ENCODE data around the gene FER. TPM values are rescaled to one million over a fixed set of nuclear protein-coding genes. Genes with fewer than 3 reads are reported as not detected.

Gene FER
- total RNA-seq, 1 experiment from 2014 or later = 22.1 TPM

DNA sequence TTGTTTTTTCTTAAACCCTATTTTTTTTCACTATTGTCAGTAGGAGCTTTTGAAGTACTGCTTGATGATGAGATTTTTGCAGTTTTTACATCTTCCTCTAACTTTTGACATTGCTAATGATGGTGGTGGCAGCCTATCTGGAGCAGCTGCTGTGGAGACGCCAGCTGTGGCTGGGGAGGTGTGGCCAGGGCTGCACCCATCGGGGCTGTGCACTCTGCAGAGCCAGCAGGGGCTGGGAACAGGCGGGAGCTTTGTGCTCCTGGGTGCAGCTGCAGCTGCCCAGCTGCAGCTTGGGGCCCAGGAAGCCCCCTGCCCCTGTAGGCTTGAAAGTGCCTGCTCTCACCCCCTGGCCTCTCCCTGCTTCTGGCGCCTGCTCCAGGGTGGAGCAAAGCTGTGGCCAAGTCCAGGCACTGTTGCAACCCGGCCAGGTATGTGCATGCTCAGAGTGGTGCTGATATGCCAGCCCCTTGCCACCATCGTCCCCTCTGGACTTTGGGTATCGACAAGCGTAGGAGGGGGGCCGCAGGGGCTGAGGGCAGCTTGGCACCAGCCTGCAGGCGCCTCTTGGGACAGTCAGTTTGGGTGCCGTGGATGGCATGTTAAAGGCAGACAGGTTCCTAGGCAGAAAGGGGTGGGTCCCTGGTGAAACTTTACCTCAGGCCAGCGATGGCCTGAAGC, 39.2 kb downstream of the FER start:
- POLR2A ChIA-PET = no interaction called here

DNA sequence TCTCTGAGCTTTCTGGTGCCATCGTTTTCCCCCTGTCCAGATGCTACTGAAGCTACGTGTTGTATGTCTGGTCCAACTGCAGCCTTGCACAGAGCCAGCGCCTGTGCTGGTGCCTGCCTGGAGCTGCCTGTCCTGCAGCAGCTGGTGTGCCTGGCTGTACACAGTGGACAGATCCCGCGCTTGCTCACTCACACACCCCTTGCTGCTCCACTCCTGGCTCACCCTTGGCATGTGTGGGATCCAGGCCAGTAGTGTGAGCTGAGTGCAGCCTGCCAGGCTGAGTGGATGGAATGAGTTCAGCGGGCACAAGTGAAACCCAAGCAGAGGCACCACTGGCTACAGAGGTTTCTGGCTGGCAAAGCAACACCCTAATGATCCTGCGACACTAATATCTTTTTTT, 40.4 kb downstream of the FER start:
- intact Hi-C loops (cut with micrococcal nuclease; ENCODE audit: unreplicated experiment) (no loop called here), in situ Hi-C loops (cut with HindIII; ENCODE audit: low pct_unique_long_range_greater_than_20kb, low sequenced_read_pairs) (no loop called here)
- DNase-seq (ENCODE audit: low read depth, low spot score) (no peak), ATAC-seq (no peak)
- ChIA-PET POLR2A (no interaction called here), CTCF (no interaction called here)
- no peak overlapping the region for H3K4me3 ChIP-seq (ENCODE audit: low read depth in 2 of 2, low read length in 2 of 2)
- H3K9me3 ChIP-seq (ENCODE audit: control insufficient read depth, insufficient read depth, low read depth, low read length) = no peaks in the 10 kb centered on the region
- H3K27me3 ChIP-seq (ENCODE audit: control insufficient read depth, insufficient read depth, low read length) = no peaks in the 10 kb centered on the region
- no peak overlapping the region for H3K27ac ChIP-seq (ENCODE audit: low read length)
- no peaks in the 10 kb centered on the region for H3K4me1 ChIP-seq (ENCODE audit: control insufficient read depth, insufficient read depth, low read length)
- TF ChIP-seq, protein P1, sequence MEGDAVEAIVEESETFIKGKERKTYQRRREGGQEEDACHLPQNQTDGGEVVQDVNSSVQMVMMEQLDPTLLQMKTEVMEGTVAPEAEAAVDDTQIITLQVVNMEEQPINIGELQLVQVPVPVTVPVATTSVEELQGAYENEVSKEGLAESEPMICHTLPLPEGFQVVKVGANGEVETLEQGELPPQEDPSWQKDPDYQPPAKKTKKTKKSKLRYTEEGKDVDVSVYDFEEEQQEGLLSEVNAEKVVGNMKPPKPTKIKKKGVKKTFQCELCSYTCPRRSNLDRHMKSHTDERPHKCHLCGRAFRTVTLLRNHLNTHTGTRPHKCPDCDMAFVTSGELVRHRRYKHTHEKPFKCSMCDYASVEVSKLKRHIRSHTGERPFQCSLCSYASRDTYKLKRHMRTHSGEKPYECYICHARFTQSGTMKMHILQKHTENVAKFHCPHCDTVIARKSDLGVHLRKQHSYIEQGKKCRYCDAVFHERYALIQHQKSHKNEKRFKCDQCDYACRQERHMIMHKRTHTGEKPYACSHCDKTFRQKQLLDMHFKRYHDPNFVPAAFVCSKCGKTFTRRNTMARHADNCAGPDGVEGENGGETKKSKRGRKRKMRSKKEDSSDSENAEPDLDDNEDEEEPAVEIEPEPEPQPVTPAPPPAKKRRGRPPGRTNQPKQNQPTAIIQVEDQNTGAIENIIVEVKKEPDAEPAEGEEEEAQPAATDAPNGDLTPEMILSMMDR (IDR thresholded peaks at IDR 0.05) = no peak
- TF ChIP-seq SIN3A (IDR thresholded peaks at IDR 0.05; ENCODE audit: borderline replicate concordance, insufficient read depth, low read depth, low read length) (no peak), POLR2AphosphoS5 (IDR thresholded peaks at IDR 0.05; ENCODE audit: low read depth, low read length) (no peak), TCF7L2 (IDR thresholded peaks at IDR 0.05; ENCODE audit: low read depth, low read length) (no peak)
- TF ChIP-seq, protein P2, sequence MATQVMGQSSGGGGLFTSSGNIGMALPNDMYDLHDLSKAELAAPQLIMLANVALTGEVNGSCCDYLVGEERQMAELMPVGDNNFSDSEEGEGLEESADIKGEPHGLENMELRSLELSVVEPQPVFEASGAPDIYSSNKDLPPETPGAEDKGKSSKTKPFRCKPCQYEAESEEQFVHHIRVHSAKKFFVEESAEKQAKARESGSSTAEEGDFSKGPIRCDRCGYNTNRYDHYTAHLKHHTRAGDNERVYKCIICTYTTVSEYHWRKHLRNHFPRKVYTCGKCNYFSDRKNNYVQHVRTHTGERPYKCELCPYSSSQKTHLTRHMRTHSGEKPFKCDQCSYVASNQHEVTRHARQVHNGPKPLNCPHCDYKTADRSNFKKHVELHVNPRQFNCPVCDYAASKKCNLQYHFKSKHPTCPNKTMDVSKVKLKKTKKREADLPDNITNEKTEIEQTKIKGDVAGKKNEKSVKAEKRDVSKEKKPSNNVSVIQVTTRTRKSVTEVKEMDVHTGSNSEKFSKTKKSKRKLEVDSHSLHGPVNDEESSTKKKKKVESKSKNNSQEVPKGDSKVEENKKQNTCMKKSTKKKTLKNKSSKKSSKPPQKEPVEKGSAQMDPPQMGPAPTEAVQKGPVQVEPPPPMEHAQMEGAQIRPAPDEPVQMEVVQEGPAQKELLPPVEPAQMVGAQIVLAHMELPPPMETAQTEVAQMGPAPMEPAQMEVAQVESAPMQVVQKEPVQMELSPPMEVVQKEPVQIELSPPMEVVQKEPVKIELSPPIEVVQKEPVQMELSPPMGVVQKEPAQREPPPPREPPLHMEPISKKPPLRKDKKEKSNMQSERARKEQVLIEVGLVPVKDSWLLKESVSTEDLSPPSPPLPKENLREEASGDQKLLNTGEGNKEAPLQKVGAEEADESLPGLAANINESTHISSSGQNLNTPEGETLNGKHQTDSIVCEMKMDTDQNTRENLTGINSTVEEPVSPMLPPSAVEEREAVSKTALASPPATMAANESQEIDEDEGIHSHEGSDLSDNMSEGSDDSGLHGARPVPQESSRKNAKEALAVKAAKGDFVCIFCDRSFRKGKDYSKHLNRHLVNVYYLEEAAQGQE (IDR thresholded peaks at IDR 0.05; ENCODE audit: insufficient read depth in 1 of 2, low read depth in 2 of 2, low read length in 1 of 2) = no peak
- BruUV-seq (replicated peaks) = no TSS peak
- no peaks in the 10 kb centered on the region for H3K36me3 ChIP-seq (ENCODE audit: control insufficient read depth, insufficient read depth, low read length)

More for the DNA sequence above, 39.2 kb downstream of the FER start:
- Histone ChIP-seq H3K4me3 (ENCODE audit: low read depth in 2 of 2, low read length in 2 of 2) (no peak overlapping the region), H3K27me3 (ENCODE audit: control insufficient read depth, insufficient read depth, low read length) (no peaks in the 10 kb centered on the region), H3K9me3 (ENCODE audit: control insufficient read depth, insufficient read depth, low read depth, low read length) (no peaks in the 10 kb centered on the region), H3K36me3 (ENCODE audit: control insufficient read depth, insufficient read depth, low read length) (no peaks in the 10 kb centered on the region), H3K27ac (ENCODE audit: low read length) (no peak overlapping the region), H3K4me1 (ENCODE audit: control insufficient read depth, insufficient read depth, low read length) (no peaks in the 10 kb centered on the region)
- intact Hi-C loops (cut with micrococcal nuclease; ENCODE audit: unreplicated experiment) = no loop called here
- CTCF ChIA-PET = no interaction called here
- ATAC-seq (no peak), DNase-seq (ENCODE audit: low read depth, low spot score) (no peak)
- in situ Hi-C loops (cut with HindIII; ENCODE audit: low pct_unique_long_range_greater_than_20kb, low sequenced_read_pairs) = no loop called here
- TF ChIP-seq SIN3A (IDR thresholded peaks at IDR 0.05; ENCODE audit: borderline replicate concordance, insufficient read depth, low read depth, low read length) = no peak
- TF ChIP-seq, protein P2 (IDR thresholded peaks at IDR 0.05; ENCODE audit: insufficient read depth in 1 of 2, low read depth in 2 of 2, low read length in 1 of 2) = no peak
- TF ChIP-seq, protein P1 (IDR thresholded peaks at IDR 0.05) = no peak
- TF ChIP-seq TCF7L2 (IDR thresholded peaks at IDR 0.05; ENCODE audit: low read depth, low read length) = no peak
- no peak for TF ChIP-seq POLR2AphosphoS5 (IDR thresholded peaks at IDR 0.05; ENCODE audit: low read depth, low read length)
- BruUV-seq (replicated peaks) = no TSS peak

Data from Panc1 (cell line).